HG03521 (cell line): ENCODE results near the gene UBE2E2.

ENCODE experiments used
- ATAC-seq: cut with Tn5 transposase; IDR thresholded peaks from one replicate; pipeline ENCODE4 v1.9.1; 2021; ENCODE audit warnings: mild to moderate bottlenecking, moderate library complexity; ENCODE audit not compliant: unreplicated experiment

The UBE2E2 gene

DNA sequence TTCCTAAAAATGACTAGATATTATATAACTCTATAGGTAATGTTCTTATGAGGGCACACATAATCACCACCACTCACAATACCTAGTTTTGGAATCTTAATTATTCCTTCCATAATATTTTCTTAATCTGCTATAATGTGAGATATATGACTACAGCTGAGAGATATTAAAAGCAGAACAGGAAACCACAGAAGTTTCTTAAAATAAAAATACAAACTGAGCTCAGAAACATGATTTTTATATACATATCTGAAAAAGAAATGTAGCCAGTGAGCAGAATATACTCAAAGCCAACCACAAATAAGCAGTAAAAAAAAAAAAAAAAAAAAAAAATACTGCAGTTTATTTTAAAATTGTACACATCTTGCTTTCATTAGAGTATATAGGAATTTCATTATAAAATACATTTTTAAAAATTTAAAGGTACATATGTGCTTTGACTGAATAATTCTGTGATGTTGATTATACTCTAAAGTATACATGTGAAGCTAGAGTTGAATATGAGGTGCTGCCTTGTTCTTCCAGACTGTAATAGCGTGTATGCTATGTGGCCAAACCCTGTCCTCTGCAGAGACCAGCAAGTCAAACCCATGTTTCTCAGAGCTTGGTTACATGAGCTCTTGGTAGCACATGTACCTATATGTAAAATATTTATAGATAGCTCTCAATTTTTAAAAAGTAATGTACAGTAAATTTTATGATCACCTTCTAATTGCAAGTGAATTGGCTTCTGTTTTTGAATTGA is 175.0 kb downstream of the UBE2E2 start:
- ATAC-seq = no peak

- ATAC-seq = no peak
These were observed 180.7 kb downstream of the UBE2E2 start for GRCh38 chr3:23383875-23384274.

DNA sequence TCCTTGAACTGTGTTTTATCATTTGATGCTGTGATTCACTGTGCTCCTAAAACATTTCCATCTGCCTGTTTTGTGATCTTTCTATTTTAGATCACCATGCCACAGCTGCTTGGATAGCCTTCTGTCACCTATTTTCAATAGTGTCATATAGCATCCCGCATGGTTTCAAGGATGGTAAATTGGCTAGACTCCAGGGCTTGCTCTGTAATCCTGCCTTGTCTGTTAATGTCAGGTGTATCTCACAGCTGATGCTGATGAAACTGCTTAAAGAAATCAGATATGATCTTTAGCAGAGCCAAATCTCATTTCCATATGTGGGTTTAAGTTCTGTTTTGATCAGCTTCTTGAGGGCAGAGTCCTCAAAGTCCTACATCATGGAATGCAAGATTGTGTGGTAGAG is 182.2 kb downstream of the UBE2E2 start:
- ATAC-seq = no peak

GRCh38 chr3:23387286-23387918 is 184.3 kb downstream of the UBE2E2 start:
- no peak for ATAC-seq

GRCh38 chr3:23389089-23389488 is 186.0 kb downstream of the UBE2E2 start:
- no peak for ATAC-seq

DNA sequence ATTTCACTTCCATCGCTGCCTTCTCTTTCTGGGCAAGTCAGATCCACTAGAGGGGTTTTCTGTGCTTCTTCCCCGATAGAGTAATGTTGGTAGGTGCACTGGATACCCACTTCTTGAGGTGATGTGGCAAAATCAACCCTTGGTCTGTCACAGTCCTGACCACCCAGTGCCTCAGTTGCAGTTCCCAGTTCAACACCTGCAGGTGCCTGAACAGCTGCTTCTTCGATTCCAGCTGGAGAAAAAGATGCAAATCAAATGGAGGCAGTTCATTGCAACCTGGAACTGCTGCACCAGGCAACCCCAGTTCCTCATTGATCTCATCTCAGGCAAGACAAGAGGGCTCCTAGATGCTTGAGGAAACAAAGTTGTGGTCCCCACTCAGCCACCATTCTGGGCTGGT is 186.6 kb downstream of the UBE2E2 start:
- ATAC-seq = no peak

DNA sequence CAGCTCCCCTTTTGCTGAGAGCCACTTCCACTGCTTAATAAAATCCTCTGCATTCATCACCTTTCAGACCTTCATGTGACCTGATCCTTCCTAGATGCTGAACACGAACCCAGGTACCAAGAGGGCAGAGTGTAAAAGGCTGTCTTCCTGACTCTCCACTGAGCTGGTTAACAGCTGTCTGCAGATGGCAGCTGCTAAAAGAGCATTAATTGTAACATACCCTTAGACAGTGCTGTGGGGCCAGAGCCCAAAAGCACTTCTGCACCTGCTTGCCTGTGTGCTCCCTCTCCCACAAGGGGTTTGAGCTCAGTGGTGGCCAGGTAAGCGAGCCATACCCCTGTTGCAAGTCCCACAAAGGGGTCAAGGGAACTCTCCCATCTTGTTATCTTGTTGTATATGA is 187.3 kb downstream of the UBE2E2 start:
- no peak for ATAC-seq

GRCh38 chr3:23390989-23391553 is 187.9 kb downstream of the UBE2E2 start:
- ATAC-seq = no peak

DNA sequence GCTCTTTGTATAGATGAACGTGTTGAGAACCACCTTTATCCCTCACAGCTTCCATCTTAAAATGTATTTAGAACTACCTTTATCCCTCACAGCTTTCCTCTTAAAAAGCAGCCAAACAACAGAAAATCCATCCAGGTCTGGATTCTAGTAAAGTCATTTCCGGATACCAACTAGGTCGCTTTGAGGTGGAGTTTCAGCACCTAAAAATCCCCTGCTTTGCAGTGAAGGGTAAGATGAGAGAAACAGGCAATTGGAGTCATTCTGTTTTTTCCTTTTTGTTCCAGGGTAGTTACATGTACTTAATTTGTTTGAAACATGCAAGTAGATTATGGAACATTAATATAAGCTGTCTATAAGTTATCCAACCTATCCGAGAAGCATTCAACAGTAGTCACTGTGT is 192.0 kb downstream of the UBE2E2 start:
- no peak for ATAC-seq

DNA sequence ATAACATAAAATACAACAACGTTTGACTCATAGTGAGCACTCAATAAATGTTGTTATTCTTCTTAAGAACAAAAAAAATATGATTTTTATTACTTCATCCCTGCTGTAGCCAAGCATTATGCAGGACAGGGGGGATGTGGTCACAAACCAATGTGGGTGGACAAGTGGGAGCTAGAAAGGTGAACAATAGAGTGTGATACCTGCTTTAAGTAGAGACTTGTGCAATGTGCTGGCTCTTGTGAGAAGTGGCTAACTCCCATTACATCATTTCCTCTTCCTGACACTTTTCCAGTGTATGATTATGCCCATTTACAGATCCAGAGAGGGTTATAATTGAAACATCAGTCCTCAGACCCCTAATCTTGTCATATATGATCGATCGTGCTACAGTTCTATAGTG is 193.6 kb downstream of the UBE2E2 start:
- no peak for ATAC-seq

DNA sequence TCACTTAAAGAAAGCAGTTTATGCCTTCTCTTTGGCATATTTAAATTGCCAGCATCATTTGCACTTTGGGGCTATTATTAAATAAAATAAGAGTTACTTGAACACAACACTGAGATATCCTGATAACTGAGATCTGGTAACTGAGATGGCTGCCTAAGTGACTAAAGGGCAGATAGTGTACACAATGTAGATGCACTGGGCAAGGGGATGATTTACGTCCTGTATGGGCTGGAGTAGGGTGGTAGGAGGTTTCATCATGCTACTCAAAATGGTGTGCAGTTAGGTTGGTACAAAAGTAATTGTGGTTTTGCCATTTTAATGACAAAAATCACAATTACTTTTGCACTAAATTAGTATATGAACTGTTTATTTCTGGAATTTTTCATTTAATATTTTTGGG is 196.1 kb downstream of the UBE2E2 start:
- no peak for ATAC-seq

- no peak for ATAC-seq
These were observed 199.8 kb downstream of the UBE2E2 start for GRCh38 chr3:23402728-23403492.

GRCh38 chr3:23404246-23404645 is 201.1 kb downstream of the UBE2E2 start:
- no peak for ATAC-seq

DNA sequence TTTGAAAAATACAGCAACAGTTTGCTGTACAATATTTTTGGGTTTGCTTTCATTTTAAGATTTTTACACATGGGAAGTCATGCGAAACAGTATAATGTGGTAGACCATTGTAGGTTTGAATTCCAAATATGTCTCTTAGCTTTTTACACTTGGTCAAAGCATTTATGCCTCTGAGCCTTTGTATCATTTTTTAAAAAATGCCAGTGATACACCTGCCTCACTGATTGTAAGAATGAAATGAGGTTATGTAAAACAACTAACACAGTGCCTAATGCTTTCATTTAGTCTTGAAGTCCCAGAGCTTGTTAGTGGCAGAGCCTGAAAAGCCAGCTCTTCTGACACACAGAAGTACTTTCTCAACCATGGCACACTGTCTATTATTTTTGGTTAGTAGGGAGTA is 202.0 kb downstream of the UBE2E2 start:
- ATAC-seq = peak; percentile 71

DNA sequence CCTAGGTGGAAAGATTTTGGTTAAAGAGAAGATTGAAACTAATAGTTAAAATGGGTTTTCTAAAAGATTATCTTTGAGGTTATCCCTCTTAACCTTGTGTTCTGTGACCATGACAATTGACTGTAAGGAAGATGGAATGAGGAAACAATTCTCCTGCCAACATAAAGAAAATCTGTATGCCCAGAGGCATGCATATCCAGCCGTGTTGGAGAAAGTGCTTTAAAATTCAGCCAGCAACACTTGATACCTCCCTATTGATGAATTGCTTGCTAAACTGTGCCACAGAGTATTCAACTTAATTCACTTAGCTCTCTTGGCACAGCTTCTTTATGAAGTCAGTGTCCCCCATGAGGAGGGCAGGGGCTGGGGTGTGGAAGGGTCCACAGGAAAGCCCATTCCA is 203.5 kb downstream of the UBE2E2 start:
- no peak for ATAC-seq

- ATAC-seq = no peak
These were observed 214.9 kb downstream of the UBE2E2 start for GRCh38 chr3:23418026-23418425.

- peak; percentile 22 for ATAC-seq
These were observed 218.8 kb downstream of the UBE2E2 start for GRCh38 chr3:23421811-23422516.

- ATAC-seq = peak; percentile 50
These were observed 219.4 kb downstream of the UBE2E2 start for GRCh38 chr3:23422517-23422851.

- no peak for ATAC-seq
These were observed 222.3 kb downstream of the UBE2E2 start for GRCh38 chr3:23425410-23425809.

- no peak for ATAC-seq
These were observed 227.8 kb downstream of the UBE2E2 start for GRCh38 chr3:23430781-23431398.

- no peak for ATAC-seq
These were observed 228.6 kb downstream of the UBE2E2 start for GRCh38 chr3:23431764-23432163.
